Metanephros (tissue), 1 donor: ENCODE measurements around the gene KIN. TPM values are rescaled to one million over a fixed set of nuclear protein-coding genes. Genes with fewer than 3 reads are reported as not detected.

Source experiments
- total RNA-seq: library from RNA; depleted of rRNA; stranded (reverse); fragments of >200 nt; gene quantifications from one replicate; pipeline ENCODE4 v1.2.3, GENCODE V29; 2014

The KIN gene, protein sequence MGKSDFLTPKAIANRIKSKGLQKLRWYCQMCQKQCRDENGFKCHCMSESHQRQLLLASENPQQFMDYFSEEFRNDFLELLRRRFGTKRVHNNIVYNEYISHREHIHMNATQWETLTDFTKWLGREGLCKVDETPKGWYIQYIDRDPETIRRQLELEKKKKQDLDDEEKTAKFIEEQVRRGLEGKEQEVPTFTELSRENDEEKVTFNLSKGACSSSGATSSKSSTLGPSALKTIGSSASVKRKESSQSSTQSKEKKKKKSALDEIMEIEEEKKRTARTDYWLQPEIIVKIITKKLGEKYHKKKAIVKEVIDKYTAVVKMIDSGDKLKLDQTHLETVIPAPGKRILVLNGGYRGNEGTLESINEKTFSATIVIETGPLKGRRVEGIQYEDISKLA
- 8.4 TPM for total RNA-seq

DNA sequence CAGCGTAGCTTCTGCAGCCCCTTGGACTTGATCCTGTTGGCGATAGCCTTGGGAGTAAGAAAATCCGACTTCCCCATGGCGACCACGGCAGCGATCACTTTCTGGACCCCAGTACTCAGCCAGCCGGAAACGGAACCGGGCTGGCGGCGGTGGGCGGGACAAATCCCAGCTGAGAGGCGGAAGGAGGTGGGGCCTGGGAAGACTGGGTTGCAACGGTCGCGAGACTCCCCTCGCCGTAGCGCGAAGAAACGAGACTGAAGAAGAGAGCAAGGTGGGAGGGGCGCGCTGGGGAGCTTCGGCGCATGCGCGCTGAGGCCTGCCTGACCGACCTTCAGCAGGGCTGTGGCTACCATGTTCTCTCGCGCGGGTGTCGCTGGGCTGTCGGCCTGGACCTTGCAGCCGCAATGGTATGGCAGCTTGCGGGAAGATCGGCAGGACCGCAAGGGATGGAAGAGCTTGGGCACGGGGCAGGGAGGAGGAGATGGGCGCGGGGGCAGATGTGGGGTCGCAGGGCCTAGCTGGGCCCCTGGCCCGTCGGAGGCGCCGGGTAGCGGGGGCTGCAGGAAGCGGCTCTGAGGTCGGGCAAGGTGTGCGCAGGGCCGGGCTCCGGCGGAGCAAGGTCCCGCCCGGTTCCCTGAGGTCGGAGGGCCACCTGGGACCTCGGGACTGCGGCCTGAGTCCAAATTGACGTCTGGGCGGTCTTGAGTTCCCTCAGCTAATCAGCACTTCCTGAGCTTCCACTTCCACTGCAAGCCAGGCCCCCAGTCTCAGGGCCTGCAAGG lies at the start of gene KIN, which contains the start of gene ATP5F1C:
KIN (minus strand) TSS at position 137 of the 782 bp plus-strand sequence; CDS start at position 77, 60 bp downstream.
ATP5F1C (plus strand) TSS at position 321 of the 782 bp plus-strand sequence; CDS start at position 352, 31 bp downstream.

DNA sequence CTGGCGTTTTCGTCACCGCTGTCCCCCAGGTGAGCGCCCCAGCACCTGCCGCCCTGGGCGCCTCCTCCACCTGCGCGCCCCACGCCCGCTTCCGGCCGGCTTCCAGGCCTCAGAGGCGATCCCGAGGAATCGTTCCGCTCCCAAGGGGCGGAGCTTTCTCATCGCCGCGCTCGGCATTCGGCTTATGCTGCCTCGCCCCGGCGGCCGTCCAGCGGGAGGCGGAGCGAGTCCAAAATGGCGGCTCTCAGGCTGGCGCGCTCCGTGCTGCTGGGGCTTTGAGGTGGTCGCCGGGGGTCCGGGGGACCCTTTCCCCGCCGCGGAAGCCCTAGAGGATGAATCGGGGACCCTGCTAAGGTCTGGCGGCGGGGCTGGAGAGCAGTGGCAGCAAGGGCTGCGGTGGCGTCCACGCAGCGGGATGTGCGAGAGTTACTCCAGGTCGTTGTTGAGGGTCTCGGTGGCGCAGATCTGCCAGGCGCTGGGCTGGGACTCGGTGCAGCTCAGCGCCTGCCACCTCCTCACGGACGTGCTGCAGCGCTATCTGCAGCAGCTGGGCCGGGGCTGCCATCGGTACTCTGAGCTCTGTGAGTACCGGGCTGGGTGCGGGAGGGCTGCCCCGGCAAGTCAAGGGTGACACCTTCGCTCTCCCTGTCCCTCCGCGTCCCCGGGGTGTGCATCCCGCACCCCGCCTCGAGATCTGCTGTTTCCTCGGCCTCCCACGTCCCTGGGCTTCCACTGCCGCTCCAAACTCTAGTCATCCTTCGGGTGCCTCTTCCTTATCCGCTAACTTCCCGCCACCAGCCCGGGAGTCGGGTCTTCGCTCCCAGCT lies 30.7 kb upstream of the KIN start, which contains the start of gene TAF3:
TAF3 (plus strand) TSS at position 211 of the 826 bp plus-strand sequence; CDS start at position 416, 205 bp downstream.

DNA sequence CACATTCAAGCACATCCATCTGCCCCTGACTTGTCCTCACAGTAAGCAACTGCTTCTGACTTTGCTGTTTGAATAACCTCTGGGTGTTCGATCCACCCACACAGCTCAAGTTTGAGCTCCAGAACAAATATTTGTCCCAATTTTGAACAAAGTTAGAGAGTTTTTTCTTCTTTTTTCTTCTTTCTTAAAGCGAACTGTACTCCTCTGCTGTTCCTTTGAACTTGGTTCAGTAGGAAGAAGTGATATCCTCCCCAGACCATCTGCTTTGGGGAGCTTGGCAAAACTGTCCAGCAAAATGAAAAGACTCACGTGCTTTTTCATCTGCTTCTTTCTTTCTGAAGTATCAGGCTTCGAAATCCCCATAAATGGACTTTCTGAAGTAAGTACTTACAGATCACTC lies 84.7 kb downstream of the KIN start, which contains the start of gene ITIH2:
ITIH2 (plus strand) TSS at position 177 of the 400 bp plus-strand sequence; CDS start at position 296, 119 bp downstream.

Other genes starting within 250 kb of the KIN start
- gene ITIH5, start 121.0 kb downstream of the KIN start, total RNA-seq, result 23.5 TPM
- 0.58 TPM for gene ITIH2, start 84.7 kb downstream of the KIN start, total RNA-seq
- 235 TPM for gene ATP5F1C, start 184 bp upstream of the KIN start, total RNA-seq
- 3.9 TPM for gene TAF3, start 30.5 kb upstream of the KIN start, total RNA-seq